Amygdala (tissue), 56 donors: ENCODE results near the gene CD200.

ENCODE experiments used
- DNase-seq, 56 donors: peaks; one replicate each; lab custom pipeline; 2025; lab: John Stamatoyannopoulos, UW

Gene CD200

DNA sequence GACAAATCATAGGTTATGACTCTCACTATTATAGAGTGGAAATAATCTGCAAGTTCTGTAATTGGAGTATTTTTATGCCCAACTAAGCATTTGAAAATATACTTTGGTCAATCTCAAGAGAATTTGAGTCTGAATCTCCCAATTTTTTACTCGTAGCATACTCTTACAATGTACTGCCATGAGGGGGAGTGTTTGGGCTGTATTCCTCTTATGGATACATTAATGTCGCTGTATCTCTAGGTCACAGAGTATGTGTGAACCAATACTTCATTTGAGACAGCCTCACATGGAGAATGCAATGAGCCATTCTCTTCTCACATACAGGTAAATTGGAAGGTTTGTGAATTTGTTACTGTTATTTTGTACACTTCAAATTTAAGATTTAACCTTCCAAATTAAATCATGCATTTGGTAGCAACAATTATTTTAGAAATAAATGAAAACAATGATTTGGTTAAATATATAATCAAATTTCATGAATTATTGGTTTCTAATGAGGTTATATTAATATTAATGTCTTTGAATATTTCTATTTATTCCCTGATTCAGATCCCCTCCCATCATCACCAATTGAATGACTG, 5.5 kb upstream of the CD200 start:
- DNase-seq: peak in 8 of 56 donors; percentile 8 to 62 (median 21)

DNA sequence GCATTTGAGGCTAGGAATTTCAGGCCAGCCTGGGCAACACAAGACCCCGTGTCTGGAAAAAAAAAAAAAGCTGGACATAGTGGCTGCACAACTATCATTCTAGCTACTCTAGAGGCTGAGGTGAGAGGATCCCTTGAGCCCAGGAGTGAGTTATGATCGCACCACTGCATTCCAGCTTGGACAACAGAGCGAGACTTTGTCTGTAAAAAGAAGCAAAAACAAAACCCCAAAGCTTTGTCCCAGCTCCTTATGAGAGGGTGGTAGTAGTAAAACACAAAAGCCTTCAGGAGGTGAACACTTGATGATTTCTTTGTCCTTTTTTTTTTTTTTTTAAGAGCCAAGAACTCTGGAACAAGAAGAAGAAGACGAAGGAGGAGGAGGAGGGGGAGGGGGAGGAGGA, 1.1 kb upstream of the CD200 start:
- DNase-seq: no peak

DNA sequence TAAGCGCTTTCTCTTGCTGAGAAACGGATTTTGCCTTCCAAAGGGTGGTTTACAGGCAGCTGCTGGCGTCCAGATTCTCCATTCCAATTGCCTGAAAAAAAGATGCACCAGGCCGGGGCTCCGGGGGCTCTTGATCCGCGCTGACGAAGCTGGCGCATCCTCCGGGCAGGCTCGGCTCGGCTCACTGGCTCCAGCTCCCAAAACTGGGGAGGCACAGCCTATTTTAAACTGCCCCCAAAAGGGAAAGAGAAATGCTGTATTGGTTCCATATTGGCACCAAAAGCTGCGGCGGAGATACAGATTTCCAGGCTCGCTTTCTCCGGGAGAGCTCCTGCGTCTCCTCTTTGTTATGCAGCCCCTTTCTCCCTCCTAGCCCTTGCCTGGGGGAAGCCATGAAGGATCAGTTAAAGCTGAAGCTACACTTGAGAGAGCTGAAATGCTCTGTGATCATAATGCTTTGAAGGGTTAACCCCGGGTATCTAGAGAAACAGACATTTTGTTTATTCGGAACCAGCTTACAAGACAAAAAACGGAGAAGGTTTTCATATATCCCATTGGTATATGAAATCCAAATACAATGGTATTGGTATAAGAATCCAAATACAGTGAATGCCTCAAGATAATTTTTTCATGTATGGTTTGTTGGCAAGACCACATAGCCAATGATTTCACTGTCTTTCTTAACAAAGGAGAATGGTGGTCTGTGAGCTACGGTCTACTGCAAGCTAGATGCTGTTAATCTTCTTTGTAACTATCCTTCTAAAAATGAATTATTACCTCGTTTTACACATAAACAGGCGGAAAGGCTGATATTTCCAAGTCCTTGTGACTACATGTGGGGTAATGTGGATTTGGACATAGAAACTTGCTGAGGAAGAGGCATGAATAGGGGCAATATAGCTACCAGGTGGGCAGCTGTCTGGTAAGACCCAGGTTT, 693 bp downstream of the CD200 start:
- peak in 44 of 56 donors; percentile 16 to 84 (median 58) for DNase-seq

DNA sequence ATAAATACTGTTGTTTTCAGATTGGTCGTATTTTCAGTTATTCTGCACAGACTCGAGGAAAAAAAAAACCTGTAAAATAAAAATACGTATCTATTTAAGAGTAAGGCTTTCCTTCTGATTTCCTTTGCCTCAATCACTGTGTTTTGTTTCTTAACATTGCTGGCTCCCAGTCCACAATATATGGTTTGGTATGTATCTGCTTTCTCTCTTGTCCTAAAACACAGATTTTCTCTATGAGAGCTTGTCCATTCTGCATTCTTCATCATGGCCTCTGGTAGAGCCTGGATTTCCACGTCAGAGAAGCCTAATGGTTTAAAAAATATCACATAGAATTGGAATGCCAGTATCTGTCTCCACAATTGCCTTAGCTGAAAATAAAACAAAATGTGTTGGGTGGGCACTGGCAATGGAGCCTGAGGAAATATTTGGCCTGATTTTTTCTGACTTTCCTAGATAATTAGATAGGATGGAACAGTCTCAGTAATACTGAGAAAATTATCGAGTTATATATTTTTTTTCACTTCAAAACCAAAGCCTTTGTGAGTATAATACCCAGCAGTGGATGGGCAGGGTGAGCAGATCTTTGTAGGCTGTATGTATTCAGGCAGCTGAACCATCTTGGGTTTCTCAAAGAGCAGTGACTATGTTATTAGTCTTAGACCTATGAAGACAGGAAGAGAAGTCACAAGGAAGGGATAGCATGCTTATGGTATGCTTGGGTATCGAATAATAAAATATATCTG, 1.9 kb downstream of the CD200 start:
- no peak for DNase-seq

DNA sequence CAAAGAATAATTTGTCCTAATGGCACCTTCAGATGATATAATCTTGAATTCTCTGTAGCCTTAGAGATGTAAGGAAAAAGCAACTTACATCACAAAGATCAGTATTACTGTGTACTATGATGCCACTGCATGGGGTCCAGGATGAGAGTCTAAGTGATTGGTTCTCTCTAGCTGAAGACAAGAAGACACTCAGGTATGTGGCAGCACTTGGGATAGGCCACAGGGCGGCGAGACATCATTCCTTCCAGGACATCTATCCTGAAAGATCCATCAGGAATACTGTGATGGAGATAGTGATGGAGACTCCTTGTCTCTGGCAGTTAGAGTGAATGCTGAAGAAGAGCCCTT, 2.5 kb downstream of the CD200 start:
- DNase-seq: no peak

DNA sequence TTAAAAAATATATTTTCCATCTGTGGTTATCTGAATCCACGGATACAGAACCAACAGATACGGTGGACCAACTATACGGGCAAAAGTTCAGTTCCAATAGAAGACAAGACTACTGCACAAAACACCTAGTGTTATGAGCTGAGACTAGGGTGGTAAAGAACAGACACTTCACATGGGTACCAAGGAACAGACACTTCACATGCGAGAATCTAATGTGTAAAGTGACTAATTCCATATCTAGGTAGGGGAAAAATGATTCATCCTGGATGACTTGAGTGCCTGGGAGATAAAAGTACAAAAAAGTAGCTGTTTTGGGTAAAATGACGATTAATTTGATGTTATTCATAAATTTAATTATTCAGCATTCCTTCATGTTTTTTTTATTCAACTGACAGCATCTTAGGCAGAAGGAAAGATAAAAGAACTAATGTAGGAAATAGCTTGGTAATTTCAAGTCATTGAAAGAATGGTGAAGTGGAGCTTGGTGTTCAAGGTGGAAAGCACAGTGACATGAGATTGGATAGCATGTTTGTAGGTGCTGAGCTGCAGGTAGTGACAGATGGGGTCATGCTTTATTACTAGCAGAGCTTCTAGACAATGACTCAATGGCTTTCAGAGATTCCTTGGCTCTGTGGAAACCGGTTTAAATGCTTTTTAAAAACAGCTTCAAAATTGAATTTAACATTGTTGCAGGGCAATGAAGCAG, 5.2 kb downstream of the CD200 start:
- DNase-seq: no peak

DNA sequence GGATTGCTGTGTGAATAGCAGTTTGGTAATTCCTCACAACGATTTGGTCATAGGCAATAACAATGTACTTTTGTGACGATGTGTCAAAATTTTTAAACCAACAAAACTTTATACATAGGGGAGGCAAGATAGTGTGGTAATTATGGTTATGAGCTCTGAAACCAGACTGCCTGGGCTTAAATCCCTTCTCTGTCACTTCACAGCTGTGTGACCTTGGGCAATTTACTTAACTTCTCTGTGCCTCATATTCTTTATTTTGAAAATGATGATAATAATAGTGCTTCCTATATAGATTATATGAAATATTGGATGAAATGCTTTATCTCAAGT, 5.7 kb downstream of the CD200 start:
- DNase-seq: no peak

DNA sequence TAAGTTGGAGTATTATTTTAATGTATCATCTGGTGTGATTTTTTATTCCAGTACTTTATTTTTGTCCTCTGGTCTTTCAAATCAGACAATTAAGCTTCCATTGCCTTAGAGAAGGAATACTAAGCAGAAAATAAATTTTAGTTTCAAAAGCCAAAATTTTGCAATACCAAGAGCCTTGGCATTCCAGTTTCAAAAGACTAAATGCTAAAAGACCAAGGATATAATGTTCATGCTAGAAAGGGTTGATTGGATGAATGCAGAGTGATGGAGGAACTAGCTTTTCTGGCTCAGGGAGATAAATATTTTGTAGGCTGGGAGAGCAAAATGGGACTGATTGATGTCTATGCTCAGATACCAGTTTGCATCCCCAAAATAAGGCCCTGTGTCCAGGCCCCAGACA, 6.2 kb downstream of the CD200 start:
- no peak for DNase-seq

DNA sequence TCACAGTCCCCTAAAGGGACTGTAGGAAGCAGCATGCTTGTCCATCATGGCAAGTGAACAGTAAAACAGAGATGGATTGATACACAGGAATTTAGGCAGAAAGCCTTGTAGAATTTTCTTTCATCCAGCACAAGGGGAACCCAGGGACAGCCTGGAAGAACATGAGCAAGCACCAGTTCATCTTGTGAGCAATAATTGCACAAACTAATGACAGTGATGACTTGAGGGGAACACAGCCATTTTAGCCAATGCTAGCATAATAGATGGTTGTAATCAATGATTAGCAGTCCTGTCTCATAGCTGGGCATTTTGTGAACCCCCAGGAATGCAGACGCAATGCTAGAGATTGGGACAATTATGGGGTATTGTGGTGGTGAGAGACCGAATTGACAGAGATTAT, 6.7 kb downstream of the CD200 start:
- no peak for DNase-seq

DNA sequence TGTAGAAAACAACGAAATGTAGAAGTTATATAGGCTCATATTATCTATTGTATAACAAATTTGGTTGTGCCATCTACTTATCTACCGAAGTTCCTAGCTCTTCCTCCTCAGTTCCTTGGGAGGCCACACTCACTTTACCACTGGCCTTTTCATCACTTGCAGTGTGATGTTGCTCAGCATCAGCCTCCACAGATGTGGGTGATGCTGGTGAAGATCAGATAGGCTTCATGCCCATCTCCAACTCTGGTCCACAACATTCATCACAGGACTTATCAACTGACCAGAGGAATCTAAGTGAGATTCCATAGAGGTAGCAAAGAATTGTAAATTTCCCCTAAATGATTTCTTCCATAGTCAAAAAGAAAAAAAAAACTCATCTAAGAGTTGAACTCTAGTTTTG, 8.4 kb downstream of the CD200 start:
- DNase-seq: no peak

DNA sequence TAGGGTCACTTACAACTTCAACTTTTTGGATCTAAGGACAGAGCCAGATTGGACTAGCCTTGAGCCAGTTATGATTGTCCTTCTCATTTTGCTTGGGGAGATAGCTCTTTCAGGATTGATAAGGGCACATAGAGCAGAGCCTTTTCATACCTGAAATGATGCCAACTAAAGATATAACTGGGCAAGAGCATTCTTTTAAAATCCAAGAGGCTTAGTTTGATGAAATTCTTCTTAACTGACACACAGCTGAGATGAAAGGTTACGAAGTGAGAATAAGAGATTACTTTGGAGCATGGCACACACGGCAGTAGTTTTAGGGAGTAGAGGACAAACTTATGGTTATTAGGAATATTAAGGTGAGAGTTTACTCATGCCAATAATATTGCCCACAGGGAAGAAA, 12.7 kb downstream of the CD200 start:
- no peak for DNase-seq

DNA sequence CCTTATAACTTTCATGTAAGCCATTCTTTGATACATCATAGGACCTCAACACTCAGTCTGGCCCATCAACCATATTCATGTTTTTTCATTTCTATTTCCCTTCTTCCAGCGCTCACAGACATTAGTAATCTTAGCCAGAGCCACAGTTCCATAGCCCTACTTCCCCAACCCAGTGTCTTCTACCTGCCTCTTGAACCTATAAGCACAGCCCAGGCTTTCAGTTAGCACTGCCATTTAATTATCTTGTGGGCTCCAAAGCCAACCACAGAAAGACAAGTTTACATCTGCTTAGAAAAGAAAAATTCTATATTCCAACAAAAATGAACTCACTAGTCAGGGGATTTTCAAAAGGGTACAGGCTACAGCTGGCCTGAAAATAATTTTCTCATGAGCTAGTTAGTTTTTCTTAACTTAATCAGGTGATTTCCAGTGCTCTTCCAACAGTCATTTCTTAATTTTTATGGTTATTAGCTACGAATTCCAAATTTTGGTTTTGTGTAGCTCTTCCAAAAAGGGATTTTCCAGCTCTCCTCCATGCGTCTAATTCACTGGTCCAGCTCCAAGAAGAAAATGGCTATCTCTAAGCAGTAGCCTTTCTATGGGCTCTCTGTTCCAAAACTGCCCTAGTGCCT, 13.7 kb downstream of the CD200 start:
- DNase-seq: no peak

DNA sequence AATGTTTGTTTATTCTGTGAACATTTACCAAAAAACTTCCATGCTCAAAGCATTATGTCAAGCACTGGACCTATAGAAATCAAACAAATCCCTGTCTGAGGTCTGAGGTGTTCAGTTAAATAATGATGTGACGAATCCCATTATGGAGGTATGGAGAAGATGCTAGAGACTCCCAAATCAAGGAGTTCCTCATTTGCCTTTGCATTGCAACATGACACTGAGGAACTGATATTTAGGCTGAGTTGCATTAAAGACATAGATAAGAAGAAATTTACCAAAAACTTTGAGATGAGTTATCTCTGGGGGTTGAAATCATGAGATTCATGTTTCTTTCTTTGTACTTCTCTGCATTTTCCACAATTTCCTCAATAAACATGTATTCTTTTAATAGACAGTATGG, 16.0 kb downstream of the CD200 start:
- no peak for DNase-seq

DNA sequence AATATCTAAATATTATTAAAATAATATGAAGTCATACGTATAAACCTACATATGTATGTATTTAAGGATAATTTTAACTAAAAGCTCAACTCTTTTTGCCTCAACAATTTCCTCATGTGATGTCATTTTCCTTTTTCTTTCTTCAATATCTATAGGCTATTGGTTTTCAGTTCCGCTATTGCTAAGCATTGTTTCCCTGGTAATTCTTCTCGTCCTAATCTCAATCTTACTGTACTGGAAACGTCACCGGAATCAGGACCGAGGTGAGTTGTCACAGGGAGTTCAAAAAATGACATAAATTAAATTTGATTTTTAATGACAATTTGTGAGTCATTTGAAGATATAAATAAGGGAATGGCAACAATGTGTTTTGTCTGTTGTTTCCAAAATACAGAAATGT, 16.6 kb downstream of the CD200 start:
- no peak for DNase-seq

DNA sequence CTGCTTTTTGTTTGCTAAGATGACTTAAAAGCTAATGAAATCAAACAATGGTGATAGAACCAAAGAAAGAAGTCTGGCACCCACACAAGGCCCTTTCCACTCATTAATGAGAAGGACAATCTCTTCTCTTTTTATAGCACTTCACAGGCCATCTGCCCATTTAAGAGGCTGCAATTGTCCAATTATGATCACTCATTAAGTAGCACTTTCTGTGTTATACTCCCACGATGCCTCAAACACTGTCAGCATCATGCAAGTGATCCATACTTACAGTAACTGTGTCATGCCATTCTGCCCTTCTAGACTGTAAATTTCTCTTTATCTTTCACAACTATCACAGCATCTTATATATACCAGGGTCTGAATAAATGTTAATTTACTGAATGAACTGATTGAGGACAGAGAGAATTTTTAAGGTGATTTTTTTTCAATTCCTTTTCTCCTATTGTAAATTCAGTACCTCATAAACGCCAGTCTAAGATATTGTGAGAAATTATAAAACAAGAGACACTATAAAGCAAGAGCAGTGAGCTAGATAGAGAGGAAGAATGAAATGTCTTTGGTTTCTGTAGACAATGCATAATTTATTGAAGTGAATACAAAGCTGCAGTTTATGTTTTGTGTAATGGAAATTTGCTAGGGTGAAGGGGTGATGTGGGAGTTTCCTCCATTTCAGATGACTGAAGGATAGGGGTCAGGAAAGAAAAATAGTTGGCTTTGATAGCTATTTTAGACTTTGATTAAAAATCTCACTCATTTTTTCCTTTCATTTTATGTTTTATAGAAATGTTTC, 17.3 kb downstream of the CD200 start:
- peak in 2 of 56 donors; percentile 7 to 10 for DNase-seq

DNA sequence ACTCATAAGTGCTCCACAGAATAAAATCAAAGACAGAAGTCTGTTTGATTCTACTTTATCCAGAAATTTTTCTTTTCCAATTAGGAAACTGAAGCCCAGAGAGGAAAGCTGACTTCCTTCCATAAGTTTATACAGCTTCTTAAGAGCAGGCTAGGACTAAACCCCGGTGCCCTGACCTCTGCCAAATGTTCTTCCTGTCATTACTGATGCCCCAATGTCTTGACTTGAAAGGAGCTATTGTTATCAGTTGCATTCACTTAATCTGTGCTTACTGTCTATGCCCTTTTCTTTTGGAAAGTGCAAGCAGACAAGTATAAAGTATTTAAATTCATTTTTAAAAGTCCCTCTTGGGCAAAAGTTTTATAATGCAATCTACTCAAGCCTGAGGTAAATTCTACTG, 18.1 kb downstream of the CD200 start:
- DNase-seq: peak in 1 of 56 donors; percentile 9

DNA sequence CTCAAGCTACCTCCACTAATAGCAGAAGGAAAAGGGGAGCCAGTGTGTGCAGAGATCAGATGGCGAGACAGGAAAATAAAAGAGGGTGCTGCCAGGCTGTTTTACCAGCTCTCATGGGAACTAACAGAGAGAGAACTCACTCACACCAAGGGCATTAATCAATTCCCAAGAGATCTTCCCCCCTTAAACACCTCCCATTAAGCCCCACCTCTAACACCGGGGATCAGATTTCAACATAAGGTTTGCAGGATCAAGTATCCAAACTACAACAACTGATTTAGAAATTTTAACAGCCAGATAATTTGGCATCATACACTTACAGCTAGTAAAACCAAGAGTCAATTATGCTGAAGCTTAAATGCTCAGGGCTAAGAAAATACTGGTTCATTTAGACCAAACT, 18.9 kb downstream of the CD200 start:
- DNase-seq: no peak

DNA sequence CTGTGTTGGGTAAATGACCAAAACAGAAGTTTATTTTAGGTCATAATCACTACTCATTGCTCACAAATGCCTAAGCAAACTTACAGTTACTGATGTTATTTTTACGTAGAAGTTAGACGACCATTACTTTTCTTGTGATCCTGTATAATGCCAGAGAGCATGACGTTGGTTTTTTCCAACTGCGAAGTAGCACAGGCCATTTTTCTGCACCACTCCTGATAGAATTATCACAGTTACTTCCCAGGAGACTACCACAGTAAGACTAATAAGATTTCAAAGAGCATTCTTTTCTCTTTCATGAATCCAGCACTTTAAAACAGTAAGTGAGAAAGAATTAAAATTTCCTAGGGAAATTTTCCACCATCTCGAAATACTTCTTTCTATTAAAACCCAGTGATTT, 19.8 kb downstream of the CD200 start:
- DNase-seq: no peak

DNA sequence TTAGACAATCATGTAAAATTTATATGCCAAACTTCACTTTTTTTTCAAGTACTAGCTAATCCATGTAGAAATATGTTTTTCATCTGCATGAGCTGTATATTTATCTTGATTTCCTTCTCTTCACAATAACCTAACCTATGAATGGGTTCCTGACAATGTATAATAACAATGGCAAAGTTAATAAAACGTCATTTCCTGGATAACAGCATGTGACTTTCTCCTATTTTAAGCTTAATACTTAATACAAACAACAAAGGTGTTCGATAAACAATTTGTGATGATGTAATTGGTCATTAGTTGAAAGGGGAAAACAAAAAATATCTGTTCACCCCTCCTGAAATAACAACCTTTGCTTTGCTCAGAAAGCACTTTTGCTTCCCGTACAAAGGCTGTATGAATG, 20.4 kb downstream of the CD200 start:
- no peak for DNase-seq
